ENCODE results near the gene IQSEC2. TPM values are rescaled to one million over a fixed set of nuclear protein-coding genes. Genes with fewer than 3 reads are reported as not detected.

The IQSEC2 gene
- total and polyA plus RNA-seq, 7 donors, result 8.2 to 63.8 (median 41.5) TPM

- H3K27ac ChIP-seq, result no peak overlapping the region
- H3K27me3 ChIP-seq (ENCODE audit: insufficient read depth in 3 of 3, low read length in 2 of 3), result peaks cover 0 to 6% (median 0%) of the 10 kb centered on the region in 3 donors
- DNase-seq (peak; percentile 64 to 85), ATAC-seq (peak; percentile 49 to 63 (median 53))
- H3K4me3 ChIP-seq, result no peak overlapping the region
- H3K9me3 ChIP-seq, result no peaks in the 10 kb centered on the region
- H3K36me3 ChIP-seq (ENCODE audit: insufficient read depth in 1 of 2, low read depth in 1 of 2), result no peaks in the 10 kb centered on the region
- intact Hi-C loops (cut with DNase I), result loop anchor here (5.0 to 10.0 kb wide), 3 partner anchors 47 to 203 kb away; partner anchors contain the start of genes HSD17B10 (in 1 of the 2) and TSPYL2 (in 1 of the 2)
- H3K4me1 ChIP-seq, result peaks cover 19% of the 10 kb centered on the region
- 26 to 39% (median 28%) methylated on average over 8 of the region's 8 CpGs for WGBS, 3 donors
- peak; percentile 84 for TF ChIP-seq CTCF (IDR thresholded peaks at IDR 0.05)
Measured at GRCh38 chrX:53284684-53285447, 3.5 kb upstream of the IQSEC2 start.

- Histone ChIP-seq H3K9me3 (no peaks in the 10 kb centered on the region), H3K4me1 (peaks cover 18% of the 10 kb centered on the region), H3K4me3 (no peak overlapping the region), H3K36me3 (ENCODE audit: insufficient read depth in 1 of 2, low read depth in 1 of 2) (no peaks in the 10 kb centered on the region), H3K27me3 (ENCODE audit: insufficient read depth in 3 of 3, low read length in 2 of 3) (peaks cover 0 to 7% (median 0%) of the 10 kb centered on the region in 3 donors), H3K27ac (no peak overlapping the region)
- no peak for TF ChIP-seq CTCF (IDR thresholded peaks at IDR 0.05)
- intact Hi-C loops (cut with DNase I), result loop anchor here (5.0 to 10.0 kb wide), 3 partner anchors 49 to 201 kb away; partner anchors contain the start of genes HSD17B10 (in 1 of the 2) and TSPYL2 (in 1 of the 2)
- WGBS, 3 donors, result 54 to 83% (median 81%) methylated on average over 3 of the region's 3 CpGs
- no peak for ATAC-seq
- no peak for DNase-seq
Measured at GRCh38 chrX:53283567-53283966, 2.2 kb upstream of the IQSEC2 start.

- peaks cover 18% of the 10 kb centered on the region for H3K4me1 ChIP-seq
- no peak for TF ChIP-seq CTCF (IDR thresholded peaks at IDR 0.05)
- intact Hi-C loops (cut with DNase I), result loop anchor here (5.0 to 10.0 kb wide), 3 partner anchors 49 to 201 kb away; partner anchors contain the start of genes HSD17B10 (in 1 of the 2) and TSPYL2 (in 1 of the 2)
- no peak for DNase-seq
- 97 to 100% (median 100%) methylated on average over 3 of the region's 3 CpGs for WGBS, 3 donors
- H3K4me3 ChIP-seq, result no peak overlapping the region
- H3K9me3 ChIP-seq, result no peaks in the 10 kb centered on the region
- no peak for ATAC-seq
- H3K36me3 ChIP-seq (ENCODE audit: insufficient read depth in 1 of 2, low read depth in 1 of 2), result no peaks in the 10 kb centered on the region
- peaks cover 0 to 11% (median 0%) of the 10 kb centered on the region in 3 donors for H3K27me3 ChIP-seq (ENCODE audit: insufficient read depth in 3 of 3, low read length in 2 of 3)
- H3K27ac ChIP-seq, result no peak overlapping the region
Measured at GRCh38 chrX:53283099-53283498, 1.7 kb upstream of the IQSEC2 start.

- no peaks in the 10 kb centered on the region for H3K9me3 ChIP-seq
- TF ChIP-seq CTCF (IDR thresholded peaks at IDR 0.05), result no peak
- H3K36me3 ChIP-seq (ENCODE audit: insufficient read depth in 1 of 2, low read depth in 1 of 2), result no peaks in the 10 kb centered on the region
- DNase-seq (no peak), ATAC-seq (no peak)
- 41 to 63% (median 48%) methylated on average over 3 to 5 of the region's 5 CpGs for WGBS, 3 donors
- peak overlapping the region; percentile 85 for H3K27ac ChIP-seq
- peaks cover 0 to 11% (median 0%) of the 10 kb centered on the region in 3 donors for H3K27me3 ChIP-seq (ENCODE audit: insufficient read depth in 3 of 3, low read length in 2 of 3)
- intact Hi-C loops (cut with DNase I), result loop anchor here (5.0 to 10.0 kb wide), 3 partner anchors 50 to 200 kb away; partner anchors contain the start of genes HSD17B10 (in 1 of the 2) and TSPYL2 (in 1 of the 2)
- peak overlapping the region; percentile 63 for H3K4me3 ChIP-seq
- peaks cover 16% of the 10 kb centered on the region for H3K4me1 ChIP-seq
Measured at GRCh38 chrX:53281963-53282695, 745 bp upstream of the IQSEC2 start.

Measured in psoas muscle (tissue), 8 donors.